H1 (cell line): ENCODE results near the gene PPP4R3A. TPM values are rescaled to one million over a fixed set of nuclear protein-coding genes. Genes with fewer than 3 reads are reported as not detected.

Experiments used
- CTCF ChIA-PET: fragments of 300-600 bp; sonication (Branson Sonifier 250); formaldehyde crosslinking; loops from one replicate; lab custom pipeline; 2021; ENCODE audit not compliant: partially characterized antibody; lab: Charles Lee
- POLR2A ChIA-PET: fragments of 300-600 bp; sonication (Branson Sonifier 250); formaldehyde crosslinking; loops from one replicate; lab custom pipeline; 2021; ENCODE audit warnings: inconsistent platforms; ENCODE audit not compliant: partially characterized antibody; lab: Charles Lee
- DNase-seq, 2 experiments: peaks; one replicate each; pipeline versions ENCODE4 v3.0.0 to v3.0.0-alpha.2; 2010 to 2022; ENCODE audit warnings: low spot score in 2 of 2, low read depth in 1 of 2, mixed read lengths in 1 of 2
- FAIRE-seq: peaks from 2 replicates; lab custom pipeline; 2011; peaks lifted over from hg19 to GRCh38; lab: Jason Lieb, UNC
- H2AFZ ChIP-seq: 2 replicates; pipeline ENCODE4 v1.8.1; 2012; ENCODE audit warnings: low read length, inconsistent platforms
- H2AK5ac ChIP-seq: 2 replicates; pipeline ENCODE4 v1.6.1; 2013; ENCODE audit warnings: low read depth, low read length
- H2BK120ac ChIP-seq: replicated peaks from 2 replicates; pipeline ENCODE3; 2013; ENCODE audit warnings: low read depth, low read length, inconsistent platforms
- H2BK12ac ChIP-seq: 2 replicates; pipeline ENCODE4 v1.6.1; 2013; ENCODE audit warnings: low read depth, low read length
- H2BK15ac ChIP-seq: 2 replicates; pipeline ENCODE4 v1.6.1; 2013; ENCODE audit warnings: low read length
- H2BK20ac ChIP-seq: 2 replicates; pipeline ENCODE4 v1.6.1; 2013; ENCODE audit warnings: low read length
- H2BK5ac ChIP-seq: 2 replicates; pipeline ENCODE4 v1.6.1; 2013; ENCODE audit warnings: low read depth, low read length
- H3K14ac ChIP-seq: 2 replicates; pipeline ENCODE4 v1.6.1; 2013; ENCODE audit warnings: inconsistent platforms; ENCODE audit not compliant: insufficient read length
- H3K18ac ChIP-seq: 2 replicates; pipeline ENCODE4 v1.6.1; 2013; ENCODE audit warnings: low read length; ENCODE audit errors: extremely low read depth
- H3K23ac ChIP-seq: 2 replicates; pipeline ENCODE4 v1.6.1; 2013; ENCODE audit warnings: inconsistent platforms; ENCODE audit not compliant: insufficient read length
- H3K23me2 ChIP-seq: 2 replicates; pipeline ENCODE4 v1.6.1; 2013; ENCODE audit warnings: low read depth, low read length
- H3K27ac ChIP-seq: 2 replicates; pipeline ENCODE4 v1.6.1; 2011; ENCODE audit warnings: low read depth, low read length, inconsistent platforms
- H3K27me3 ChIP-seq, 4 experiments: replicated peaks in 1 of 4; 1 replicate in 1 of 4; 2 replicates in 3 of 4; pipeline versions ENCODE4 v1.6.1 to v1.8.1; 2011 to 2013; ENCODE audit warnings: low read length in 3 of 4, mild to moderate bottlenecking in 3 of 4, inconsistent platforms in 2 of 4, mixed read lengths in 2 of 4, moderate library complexity in 1 of 4; ENCODE audit not compliant: control insufficient read depth in 3 of 4, insufficient read depth in 3 of 4; ENCODE audit errors: extremely low read depth in 1 of 4
- H3K36me3 ChIP-seq, 4 experiments: 2 replicates each; pipeline versions ENCODE4 v1.6.1 to v1.8.1; 2011 to 2013; ENCODE audit warnings: mild to moderate bottlenecking in 4 of 4, low read length in 3 of 4, moderate library complexity in 2 of 4, control low read depth in 1 of 4, inconsistent platforms in 1 of 4; ENCODE audit not compliant: insufficient read depth in 4 of 4, control insufficient read depth in 2 of 4
- H3K4ac ChIP-seq: replicated peaks from 2 replicates; pipeline ENCODE3; 2013; ENCODE audit warnings: low read length, low read depth, mixed read lengths, inconsistent platforms; ENCODE audit not compliant: insufficient read length
- H3K4me1 ChIP-seq, 4 experiments: replicated peaks in 1 of 4; 1 replicate in 1 of 4; 2 replicates in 3 of 4; pipeline versions ENCODE4 v1.6.1 to v1.8.1; 2011 to 2013; ENCODE audit warnings: low read length in 3 of 4, inconsistent platforms in 2 of 4, mixed read lengths in 1 of 4; ENCODE audit not compliant: insufficient read depth in 4 of 4, control insufficient read depth in 3 of 4
- H3K4me2 ChIP-seq, 2 experiments: 2 replicates each; pipeline versions ENCODE4 v1.6.1 to v1.8.1; 2011 to 2013; ENCODE audit warnings: low read depth in 2 of 2, low read length in 2 of 2, control low read depth in 1 of 2, inconsistent platforms in 1 of 2, mild to moderate bottlenecking in 1 of 2; ENCODE audit not compliant: insufficient read depth in 1 of 2
- H3K4me3 ChIP-seq, 4 experiments: fragments of 200-600, 300-600 bp in 1 of 4; sonication (generic), shearing (Covaris generic), sonication (Bioruptor Twin) in 1 of 4; 2 replicates each; pipeline versions ENCODE4 v1.5.1 to v1.8.1; 2011 to 2016; ENCODE audit warnings: low read length in 4 of 4, low read depth in 3 of 4, control low read depth in 2 of 4, inconsistent platforms in 2 of 4, mild to moderate bottlenecking in 2 of 4, mixed read lengths in 1 of 4, moderate library complexity in 1 of 4; ENCODE audit not compliant: insufficient read depth in 2 of 4; ENCODE audit errors: extremely low read depth in 1 of 4
- H3K56ac ChIP-seq: replicated peaks from 2 replicates; pipeline ENCODE3; 2013; ENCODE audit warnings: low read depth, mild to moderate bottlenecking, mixed read lengths, low read length, inconsistent platforms; ENCODE audit not compliant: insufficient read length
- H3K79me1 ChIP-seq: 2 replicates; pipeline ENCODE4 v1.6.1; 2013; ENCODE audit warnings: low read depth, low read length, control low read depth
- H3K79me2 ChIP-seq, 2 experiments: 2 replicates each; pipeline versions ENCODE4 v1.6.1 to v1.8.1; 2012 to 2013; ENCODE audit warnings: low read length in 2 of 2, mild to moderate bottlenecking in 2 of 2, inconsistent platforms in 1 of 2; ENCODE audit not compliant: insufficient read depth in 2 of 2, control insufficient read depth in 1 of 2
- H3K9ac ChIP-seq, 4 experiments: replicated peaks in 1 of 4; 1 replicate in 1 of 4; 2 replicates in 3 of 4; pipeline versions ENCODE4 v1.6.1 to v1.8.1; 2011 to 2013; ENCODE audit warnings: low read depth in 3 of 4, low read length in 3 of 4, control low read depth in 2 of 4, mild to moderate bottlenecking in 2 of 4, moderate library complexity in 2 of 4, inconsistent platforms in 1 of 4; ENCODE audit errors: extremely low read depth in 1 of 4
- H3K9me3 ChIP-seq, 2 experiments: 2 replicates each; pipeline versions ENCODE4 v1.6.1 to v1.8.1; 2012 to 2013; ENCODE audit warnings: mild to moderate bottlenecking in 2 of 2, moderate library complexity in 2 of 2, control low read depth in 1 of 2, inconsistent platforms in 1 of 2, low read depth in 1 of 2, low read length in 1 of 2, mixed read lengths in 1 of 2; ENCODE audit not compliant: insufficient read depth in 2 of 2
- H4K20me1 ChIP-seq, 2 experiments: replicated peaks in 1 of 2; 2 replicates each; pipeline versions ENCODE3 to v1.8.1; 2011 to 2013; ENCODE audit warnings: inconsistent platforms in 2 of 2, low read length in 2 of 2, mild to moderate bottlenecking in 1 of 2; ENCODE audit not compliant: insufficient read depth in 2 of 2, control insufficient read depth in 1 of 2
- H4K5ac ChIP-seq: 2 replicates; pipeline ENCODE4 v1.6.1; 2013; ENCODE audit warnings: low read length, low read depth, mixed read lengths, inconsistent platforms; ENCODE audit not compliant: insufficient read length
- H4K8ac ChIP-seq: 2 replicates; pipeline ENCODE4 v1.8.0; 2013; ENCODE audit warnings: mild to moderate bottlenecking, moderate library complexity, low read length, inconsistent platforms; ENCODE audit not compliant: insufficient read depth; ENCODE audit errors: extremely low read depth
- H4K91ac ChIP-seq: replicated peaks from 2 replicates; pipeline ENCODE3; 2013; ENCODE audit warnings: low read length, mixed read lengths, inconsistent platforms; ENCODE audit not compliant: insufficient read length
- GABPA ChIP-seq: IDR thresholded peaks from 2 replicates; pipeline ENCODE4 v1.6.1; 2011; ENCODE audit warnings: mild to moderate bottlenecking, low read length, moderate library complexity, borderline replicate concordance; ENCODE audit not compliant: insufficient read depth
- SAP30 ChIP-seq: fragments of 300-600 bp; sonication (generic); IDR thresholded peaks from 2 replicates; pipeline ENCODE4 v1.7.1; 2012; ENCODE audit warnings: low read length, moderate library complexity, mild to moderate bottlenecking, inconsistent platforms; ENCODE audit not compliant: insufficient read depth, insufficient replicate concordance
- SRF ChIP-seq: IDR thresholded peaks from 2 replicates; pipeline ENCODE4 v1.6.1; 2011; ENCODE audit warnings: mild to moderate bottlenecking, low read depth, low read length, moderate library complexity
- SUZ12 ChIP-seq: fragments of 200-600 bp; sonication (generic); IDR thresholded peaks from 2 replicates; pipeline ENCODE4 v1.6.1; 2012; ENCODE audit warnings: mild to moderate bottlenecking, inconsistent platforms, low read length, moderate library complexity, mixed read lengths
- TBP ChIP-seq: IDR thresholded peaks from 2 replicates; pipeline ENCODE4 v1.6.1; 2011; ENCODE audit warnings: low read depth, low read length, improper control_type of control experiment
- TCF12 ChIP-seq: IDR thresholded peaks from 2 replicates; pipeline ENCODE4 v1.6.1; 2011; ENCODE audit warnings: low read depth, mild to moderate bottlenecking, low read length
- TEAD4 ChIP-seq: IDR thresholded peaks from 2 replicates; pipeline ENCODE4 v1.6.1; 2012; ENCODE audit warnings: low read depth, low read length, inconsistent platforms, mixed read lengths
- ZNF274 ChIP-seq: IDR thresholded peaks from 2 replicates; pipeline ENCODE4 v1.7.0; 2012; ENCODE audit warnings: low read length, borderline replicate concordance; ENCODE audit errors: extremely low read depth
- WGBS, 2 experiments: shearing (Covaris generic) in 1 of 2; methylation state at CpG; one replicate each; pipeline versions ENCODE4 v1.1.6 to v1.1.7; 2013 to 2015; ENCODE audit warnings: low lambda C conversion rate in 2 of 2, mixed read lengths in 2 of 2, inconsistent platforms in 1 of 2, low coverage in 1 of 2, missing lambda C conversion rate in 1 of 2; ENCODE audit not compliant: insufficient replicate concordance in 2 of 2, insufficient coverage in 1 of 2, insufficient read length in 1 of 2; ENCODE audit errors: extremely low coverage in 1 of 2, missing lambda C conversion rate in 1 of 2; 5-methylcytosine and 5-hydroxymethylcytosine counted together
- polyA plus RNA-seq, 7 experiments: library from polyadenylated mRNA; depleted of rRNA in 3 of 7; stranded (reverse) in 5 of 7; unstranded in 2 of 7; fragments of >200 nt in 5 of 7; fragments of 200-250 nt in 2 of 7; gene quantifications; 1 replicate in 5 of 7; 2 replicates in 1 of 7; 4 replicates in 1 of 7; pipeline versions ENCODE4 v1.2.1 to v1.2.3, GENCODE V29; 2011 to 2013; ENCODE audit warnings: missing spikeins in 2 of 7, mixed read lengths in 2 of 7
- total RNA-seq: library from RNA; stranded (reverse); fragmentation: NEBNext Ultra II Directional; extraction: Animal tissue kit (Norgen Biotek cat#: 25700); gene quantifications from 2 replicates; pipeline ENCODE4 v1.2.1, GENCODE V29; 2021

The PPP4R3A gene
- total and polyA plus RNA-seq, 2 of the 8 experiments (the other 6 are each of a cell fraction or from before 2014, with no cell fraction given) = 31.7 to 122 TPM

GRCh38 chr14:91496790-91497189 is 13.3 kb downstream of the PPP4R3A start:
- 86% methylated on average over 1 of the region's 1 CpG; no CpG with 5 or more reads in 1 of the 2 experiments for WGBS, 2 experiments
- no peak overlapping the region for H3K14ac ChIP-seq
- POLR2A ChIA-PET = interaction anchor here (1.2 to 4.2 kb wide), 5 partner anchors 7 to 467 kb away, joined by 3 to 27 read pairs (median 3); partner anchors contain the start of gene PPP4R3A

More at GRCh38 chr14:91496790-91497189, 13.3 kb downstream of the PPP4R3A start:
- Histone ChIP-seq H3K36me3 (peaks cover 0 to 12% (median under 1%) of the 10 kb centered on the region in 4 experiments; a peak in 3 of 8 replicates), H4K20me1 (peaks cover 21 to 27% of the 10 kb centered on the region in 2 experiments), H2BK20ac (no peak overlapping the region), H3K23ac (no peak overlapping the region), H2BK15ac (no peak overlapping the region), H3K27me3 (no peaks in the 10 kb centered on the region), H3K18ac (no peak overlapping the region), H3K4me3 (no peak overlapping the region), H4K8ac (no peak overlapping the region), H4K91ac (no peak overlapping the region), H3K79me1 (peaks cover 2% of the 10 kb centered on the region; the same call in 1 of the 2 replicates), H3K56ac (no peak overlapping the region), H3K4me2 (no peak overlapping the region), H3K23me2 (no peaks in the 10 kb centered on the region), H3K27ac (no peak overlapping the region), H3K9me3 (no peaks in the 10 kb centered on the region), H2AFZ (no peak overlapping the region), H2BK12ac (no peak overlapping the region), H3K4ac (no peak overlapping the region), H3K79me2 (peaks cover 46 to 98% of the 10 kb centered on the region in 2 experiments), H2BK120ac (no peak overlapping the region), H3K4me1 (no peaks in the 10 kb centered on the region; a peak in 1 of 7 replicates), H2BK5ac (no peak overlapping the region), H3K9ac (no peak overlapping the region), H4K5ac (no peak overlapping the region), H2AK5ac (no peak overlapping the region)
- CTCF ChIA-PET = no interaction called here
- FAIRE-seq (no peak), DNase-seq (no peak)
- TF ChIP-seq TCF12 = no peak
- no peak for TF ChIP-seq SUZ12
- TF ChIP-seq TBP = no peak
- TF ChIP-seq ZNF274 = no peak
- no peak for TF ChIP-seq GABPA
- TF ChIP-seq SRF = no peak
- TF ChIP-seq TEAD4 = no peak
- TF ChIP-seq SAP30 = no peak
